H9 (cell line): ENCODE data around the gene PSAPL1. TPM values are rescaled to one million over a fixed set of nuclear protein-coding genes. Genes with fewer than 3 reads are reported as not detected.
A peak's percentile ranks its signal among the peaks of the same experiment; 100 is the strongest.

Experiments
- DNase-seq: peaks from one replicate; pipeline ENCODE4 v3.0.0-alpha.2; 2017
- H2AFZ ChIP-seq: one replicate; pipeline ENCODE4 v1.6.1; 2013; ENCODE audit warnings: mild to moderate bottlenecking, low read length, control low read depth, moderate library complexity
- H2AK5ac ChIP-seq: 2 replicates; pipeline ENCODE4 v1.6.1; 2013; ENCODE audit warnings: low read length, control low read depth, mixed read lengths; ENCODE audit not compliant: insufficient read length
- H2BK120ac ChIP-seq: one replicate; pipeline ENCODE4 v1.6.1; 2013; ENCODE audit warnings: low read depth, mild to moderate bottlenecking, low read length, control low read depth, inconsistent platforms; ENCODE audit not compliant: poor library complexity, severe bottlenecking
- H2BK12ac ChIP-seq: 2 replicates; pipeline ENCODE4 v1.6.1; 2013; ENCODE audit warnings: low read length, control low read depth, mixed read lengths, low read depth; ENCODE audit not compliant: insufficient read length
- H2BK15ac ChIP-seq: 2 replicates; pipeline ENCODE4 v1.6.1; 2013; ENCODE audit warnings: low read depth, low read length, control low read depth
- H2BK20ac ChIP-seq: one replicate; pipeline ENCODE4 v1.6.1; 2013; ENCODE audit warnings: low read depth, mild to moderate bottlenecking, low read length, control low read depth, inconsistent platforms; ENCODE audit not compliant: poor library complexity, severe bottlenecking
- H2BK5ac ChIP-seq: 2 replicates; pipeline ENCODE4 v1.6.1; 2013; ENCODE audit warnings: low read length, control low read depth, mixed read lengths; ENCODE audit not compliant: insufficient read length
- H3K14ac ChIP-seq: 2 replicates; pipeline ENCODE4 v1.6.1; 2013; ENCODE audit warnings: low read length, control low read depth; ENCODE audit not compliant: insufficient read depth
- H3K18ac ChIP-seq: 2 replicates; pipeline ENCODE4 v1.6.1; 2013; ENCODE audit warnings: low read depth, mild to moderate bottlenecking, mixed read lengths, low read length, control low read depth; ENCODE audit not compliant: insufficient read length
- H3K23ac ChIP-seq: 2 replicates; pipeline ENCODE4 v1.6.1; 2013; ENCODE audit warnings: low read length, control low read depth, mixed read lengths, low read depth; ENCODE audit not compliant: insufficient read length
- H3K23me2 ChIP-seq: 2 replicates; pipeline ENCODE4 v1.6.1; 2013; ENCODE audit warnings: low read depth, mild to moderate bottlenecking, mixed read lengths, low read length, control low read depth; ENCODE audit not compliant: insufficient read length, poor library complexity, severe bottlenecking
- H3K27ac ChIP-seq: 2 replicates; pipeline ENCODE4 v1.5.1; 2013; ENCODE audit warnings: low read length, control low read depth, mixed read lengths, low read depth; ENCODE audit not compliant: insufficient read length
- H3K27me3 ChIP-seq: 2 replicates; pipeline ENCODE4 v1.6.1; 2013; ENCODE audit warnings: low read length, control low read depth, inconsistent platforms; ENCODE audit not compliant: insufficient read depth
- H3K4ac ChIP-seq: 2 replicates; pipeline ENCODE4 v1.6.1; 2013; ENCODE audit warnings: low read depth, mild to moderate bottlenecking, control low read depth, inconsistent platforms, low read length, moderate library complexity
- H3K4me1 ChIP-seq: 2 replicates; pipeline ENCODE4 v1.6.1; 2013; ENCODE audit warnings: low read length, control low read depth, inconsistent platforms; ENCODE audit not compliant: insufficient read depth
- H3K4me2 ChIP-seq: 2 replicates; pipeline ENCODE4 v1.6.1; 2013; ENCODE audit warnings: low read length, control low read depth, mixed read lengths; ENCODE audit not compliant: insufficient read length, insufficient read depth
- H3K56ac ChIP-seq: 2 replicates; pipeline ENCODE4 v1.6.1; 2013; ENCODE audit warnings: low read depth, mild to moderate bottlenecking, mixed read lengths, low read length, control low read depth; ENCODE audit not compliant: insufficient read length
- H3K79me1 ChIP-seq: 2 replicates; pipeline ENCODE4 v1.6.1; 2013; ENCODE audit warnings: low read depth, mild to moderate bottlenecking, moderate library complexity, low read length, control low read depth, inconsistent platforms; ENCODE audit not compliant: insufficient read depth, poor library complexity, severe bottlenecking
- H3K79me2 ChIP-seq: 2 replicates; pipeline ENCODE4 v1.6.1; 2013; ENCODE audit warnings: low read length, control low read depth, inconsistent platforms; ENCODE audit not compliant: insufficient read depth
- H3K9ac ChIP-seq: 2 replicates; pipeline ENCODE4 v1.6.1; 2013; ENCODE audit warnings: low read length, control low read depth, mixed read lengths; ENCODE audit not compliant: insufficient read length; ENCODE audit errors: extremely low read depth
- H3K9me3 ChIP-seq: one replicate; pipeline ENCODE4 v1.6.1; 2013; ENCODE audit warnings: low read depth, low read length, inconsistent platforms; ENCODE audit not compliant: control insufficient read depth
- H3T11ph ChIP-seq: one replicate; pipeline ENCODE4 v1.6.1; 2013; ENCODE audit warnings: mild to moderate bottlenecking, low read length, control low read depth, inconsistent platforms
- H4K20me1 ChIP-seq: one replicate; pipeline ENCODE4 v1.6.1; 2013; ENCODE audit not compliant: control insufficient read depth, insufficient read length, insufficient read depth
- H4K5ac ChIP-seq: 2 replicates; pipeline ENCODE4 v1.6.1; 2013; ENCODE audit warnings: low read depth, mild to moderate bottlenecking, mixed read lengths, low read length, control low read depth; ENCODE audit not compliant: insufficient read length
- H4K8ac ChIP-seq: replicated peaks from 2 replicates; pipeline ENCODE4 v1.6.1; 2013; ENCODE audit warnings: low read length, control low read depth, mixed read lengths, low read depth; ENCODE audit not compliant: insufficient read length
- H4K91ac ChIP-seq: 2 replicates; pipeline ENCODE4 v1.6.1; 2013; ENCODE audit warnings: low read depth, mild to moderate bottlenecking, moderate library complexity, mixed read lengths, low read length, control low read depth; ENCODE audit not compliant: insufficient read length
- H3K27ac Mint-ChIP-seq, 3 experiments: 2 replicates in 2 of 3; 3 replicates in 1 of 3; pipeline ENCODE4 v1.8.0; 2020 to 2021; ENCODE audit warnings: mixed read lengths in 3 of 3, mild to moderate bottlenecking in 1 of 3, moderate library complexity in 1 of 3
- H3K27me3 Mint-ChIP-seq: 2 replicates; pipeline ENCODE4 v1.8.0; 2021; ENCODE audit warnings: low read depth, mild to moderate bottlenecking, moderate library complexity, mixed read lengths
- H3K36me3 Mint-ChIP-seq, 3 experiments: 2 replicates in 2 of 3; 3 replicates in 1 of 3; pipeline ENCODE4 v1.8.0; 2020 to 2021; ENCODE audit warnings: low read depth in 3 of 3, mixed read lengths in 3 of 3; ENCODE audit not compliant: insufficient read depth in 1 of 3
- H3K4me1 Mint-ChIP-seq, 2 experiments: 2 replicates each; pipeline ENCODE4 v1.8.0; 2020; ENCODE audit warnings: mixed read lengths in 2 of 2
- H3K4me3 Mint-ChIP-seq, 2 experiments: 2 replicates in 1 of 2; 3 replicates in 1 of 2; pipeline ENCODE4 v1.8.0; 2020 to 2021; ENCODE audit warnings: mild to moderate bottlenecking in 2 of 2, mixed read lengths in 2 of 2, moderate library complexity in 1 of 2
- H3K9me3 Mint-ChIP-seq, 2 experiments: 2 replicates in 1 of 2; 3 replicates in 1 of 2; pipeline ENCODE4 v1.8.0; 2020; ENCODE audit warnings: mild to moderate bottlenecking in 2 of 2, mixed read lengths in 2 of 2, moderate library complexity in 1 of 2
- CTCF ChIP-seq: fragments of 200-600 bp; sonication (generic); conservative IDR thresholded peaks from 3 replicates; pipeline ENCODE4 v1.8.0; 2021; ENCODE audit warnings: antibody characterized with exemption, mild to moderate bottlenecking
- WGBS: extraction: QIAGEN DNeasy Blood & Tissue Kit; methylation state at CpG from one replicate; pipeline ENCODE4 v1.1.7; 2013; ENCODE audit warnings: missing lambda C conversion rate, low lambda C conversion rate, mixed read lengths; ENCODE audit not compliant: insufficient read length; ENCODE audit errors: extremely low coverage; 5-methylcytosine and 5-hydroxymethylcytosine counted together
- total RNA-seq: library from RNA; stranded (reverse); gene quantifications from 2 replicates; pipeline ENCODE4 v1.2.1, GENCODE V29; 2021

The PSAPL1 gene
- total RNA-seq, 1 experiment from 2014 or later, result 0.04 TPM

GRCh38 chr4:7469023-7469422 lies 34.3 kb upstream of the PSAPL1 start:
- Histone ChIP-seq H3K23me2 (no peaks in the 10 kb centered on the region), H4K8ac (no peak overlapping the region), H4K20me1 (peaks cover 2% of the 10 kb centered on the region), H2AFZ (no peak overlapping the region), H4K91ac (no peak overlapping the region), H3K27me3 (no peaks in the 10 kb centered on the region), H3K18ac (no peak overlapping the region), H3K14ac (no peak overlapping the region), H3K23ac (no peak overlapping the region), H3K27ac (no peak overlapping the region), H3K79me2 (no peaks in the 10 kb centered on the region), H3T11ph (no peak overlapping the region), H3K4me1 (peaks cover 1% of the 10 kb centered on the region; the same call in 1 of the 2 replicates), H3K4ac (no peak overlapping the region), H3K56ac (no peak overlapping the region), H2BK12ac (no peak overlapping the region), H2BK120ac (no peak overlapping the region), H3K79me1 (no peaks in the 10 kb centered on the region), H3K9me3 (peaks cover 9% of the 10 kb centered on the region), H2BK20ac (no peak overlapping the region), H3K4me2 (no peak overlapping the region), H2BK5ac (no peak overlapping the region), H3K9ac (no peak overlapping the region), H4K5ac (no peak overlapping the region), H2AK5ac (no peak overlapping the region), H2BK15ac (no peak overlapping the region)
- Mint-ChIP-seq H3K27me3 (peaks cover 8% of the 10 kb centered on the region; the same call in 1 of the 2 replicates), H3K9me3 (peaks cover 14 to 16% of the 10 kb centered on the region in 2 experiments; a peak in 4 of 5 replicates), H3K36me3 (peaks cover 2 to 6% (median 3%) of the 10 kb centered on the region in 3 experiments; a peak in 4 of 7 replicates), H3K27ac (no peak overlapping the region), H3K4me1 (peaks cover 19 to 22% of the 10 kb centered on the region in 2 experiments), H3K4me3 (peak overlapping the region in 1 of 2 experiments; percentile 33; a peak in 1 of 5 replicates)
- DNase-seq, result no peak
- WGBS, result no CpG with 5 or more reads among the region's 4 CpGs
- no peak for TF ChIP-seq CTCF
